NCI-H1048 (cell line): ENCODE results near the gene RFPL4A.
"Not testable (repeated sequence)": the region's sequence is repeated elsewhere in the genome, so short reads cannot be mapped to it uniquely, and the experiment has no call there.

Experiments used
- DNase-seq: peaks from one replicate; lab custom pipeline; 2025; lab: John Stamatoyannopoulos, UW

The RFPL4A gene

DNA sequence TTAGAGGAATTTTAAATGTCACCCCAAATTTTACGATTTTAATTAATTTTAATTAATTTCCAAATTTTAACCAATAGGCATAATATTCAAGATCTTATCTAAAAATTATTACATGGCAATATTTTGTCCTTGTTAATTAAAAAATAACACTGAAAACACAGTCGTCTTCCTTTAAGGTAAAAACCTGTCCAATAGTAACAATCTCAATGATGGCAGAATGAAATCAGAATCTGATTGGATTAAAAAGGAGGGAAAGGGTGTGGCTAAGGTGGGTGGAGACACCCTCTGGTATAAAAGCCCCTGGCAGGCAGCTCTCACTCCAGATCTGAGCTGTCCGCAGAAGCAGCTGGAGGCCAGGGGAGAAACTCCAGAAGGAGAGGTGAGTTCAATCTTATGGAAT is at the start of gene RFPL4A:
Gene RFPL4A, plus strand, starts transcription at position 301 of the 400 bp plus-strand sequence. CDS start 2,704 bp downstream, outside the sequence.
- not testable (repeated sequence) for DNase-seq

DNA sequence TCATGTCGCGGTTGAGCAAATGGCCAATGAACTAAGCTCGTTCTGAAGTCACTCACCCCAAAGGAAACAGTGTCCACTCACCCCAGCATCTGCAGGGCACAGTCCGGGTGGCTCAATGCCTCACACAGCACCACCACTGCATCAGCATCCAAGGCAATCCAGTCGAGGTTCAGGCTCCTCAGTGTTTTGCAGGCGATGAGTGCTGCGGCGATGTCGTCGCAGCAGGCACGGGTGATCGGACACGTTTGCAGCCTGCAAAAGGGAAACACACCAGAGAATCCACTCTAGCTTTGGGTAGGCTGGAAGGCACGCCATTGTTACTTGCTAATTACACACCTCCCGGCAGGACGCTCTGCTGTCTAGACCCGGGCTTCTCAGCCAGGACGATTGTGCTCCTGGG is 47.2 kb upstream of the RFPL4A start:
- no peak for DNase-seq

GRCh38 chr19:55712804-55713631 is 45.9 kb upstream of the RFPL4A start:
- no peak for DNase-seq

GRCh38 chr19:55716531-55716930 is 42.4 kb upstream of the RFPL4A start:
- no peak for DNase-seq

- DNase-seq = no peak
Observed at GRCh38 chr19:55717251-55717650, 41.6 kb upstream of the RFPL4A start.

- not testable (repeated sequence) for DNase-seq
Observed at GRCh38 chr19:55717879-55718711, 40.8 kb upstream of the RFPL4A start.

DNA sequence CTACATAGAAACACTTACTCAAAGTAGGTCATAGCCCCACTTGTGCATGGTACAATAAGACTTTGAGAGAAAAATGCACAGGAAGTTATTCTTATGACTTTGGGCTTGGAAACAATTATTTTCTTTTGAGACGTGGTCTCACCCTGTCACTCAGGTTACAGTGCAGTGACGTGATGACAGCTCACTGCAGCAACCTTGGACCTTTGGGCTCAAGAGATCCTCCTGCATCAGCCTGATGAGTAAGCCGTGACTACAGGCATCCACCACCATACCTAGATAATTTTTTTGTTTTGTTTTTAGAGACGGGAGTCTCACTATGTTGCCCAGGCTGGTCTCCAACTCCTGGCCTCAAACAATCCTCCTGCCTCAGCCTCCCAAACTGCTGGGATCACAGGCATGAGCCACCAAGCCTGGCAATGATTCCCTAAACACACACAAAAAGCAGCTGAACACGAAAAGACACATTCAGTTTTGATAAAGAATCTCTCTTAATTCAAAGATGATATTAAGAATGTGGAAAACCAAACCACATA is 38.6 kb upstream of the RFPL4A start:
- no peak for DNase-seq

GRCh38 chr19:55720801-55721200 is 38.1 kb upstream of the RFPL4A start:
- DNase-seq = no peak

DNA sequence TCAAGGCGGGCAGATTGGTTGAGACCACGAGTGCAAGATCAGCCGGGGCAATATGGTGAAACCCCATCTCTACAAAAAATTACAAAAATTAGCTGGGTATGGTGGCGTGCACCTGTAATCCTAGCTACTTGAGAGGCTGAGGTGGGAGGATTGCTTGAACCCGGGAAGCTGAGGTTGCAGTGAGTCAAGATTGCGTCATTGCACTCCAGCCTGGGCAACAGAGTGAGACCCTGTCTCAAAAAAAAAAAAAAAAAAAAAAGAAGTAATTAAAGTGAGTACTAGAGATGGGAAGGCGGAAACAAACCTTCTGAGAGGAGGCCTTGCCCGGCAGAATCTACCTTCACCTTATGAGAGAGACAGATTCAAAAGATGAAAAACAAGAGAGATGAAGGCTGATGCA is 35.4 kb upstream of the RFPL4A start:
- no peak for DNase-seq

DNA sequence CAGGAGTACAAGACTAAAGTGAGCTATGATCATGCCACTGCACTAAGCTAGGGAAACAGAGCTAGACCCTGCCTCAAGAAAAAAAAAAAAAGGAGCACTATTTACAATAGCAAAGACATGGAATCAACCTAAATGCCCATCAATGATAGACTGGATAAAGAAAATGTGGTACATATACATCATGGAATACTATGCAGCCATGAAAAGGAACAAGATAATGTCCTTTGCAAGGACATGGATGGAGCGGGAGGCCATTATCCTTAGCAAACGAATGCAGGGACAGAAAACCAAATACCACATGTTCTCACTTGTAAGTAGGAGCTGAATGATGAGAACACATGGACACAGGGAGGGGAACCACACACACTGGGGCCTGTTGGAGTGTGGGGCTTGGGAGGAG is 28.5 kb upstream of the RFPL4A start:
- not testable (repeated sequence) for DNase-seq

DNA sequence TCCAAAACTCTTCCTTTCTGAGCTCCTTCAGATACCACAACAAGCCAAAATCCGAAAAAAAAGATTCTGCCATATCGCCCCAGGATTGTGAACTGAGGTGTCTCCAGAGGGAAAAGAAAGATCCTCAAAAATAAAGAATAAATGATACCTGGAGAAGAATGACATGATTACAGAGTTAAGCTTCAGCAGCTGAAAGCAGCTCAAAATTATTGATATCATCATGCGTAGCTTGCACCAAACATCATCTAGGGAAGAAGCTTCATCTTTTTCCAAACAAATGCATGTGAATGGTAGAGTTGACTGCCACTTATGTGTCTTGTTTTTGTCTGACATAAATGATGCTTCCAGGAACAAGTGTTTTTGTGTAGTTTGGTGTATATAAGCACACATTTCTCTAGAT is 20.6 kb upstream of the RFPL4A start, which contains the start of gene NLRP9:
Gene NLRP9, minus strand, starts transcription at position 101 of the 400 bp plus-strand sequence. Its CDS starts 28 bp downstream, at position 73.
- DNase-seq = no peak

DNA sequence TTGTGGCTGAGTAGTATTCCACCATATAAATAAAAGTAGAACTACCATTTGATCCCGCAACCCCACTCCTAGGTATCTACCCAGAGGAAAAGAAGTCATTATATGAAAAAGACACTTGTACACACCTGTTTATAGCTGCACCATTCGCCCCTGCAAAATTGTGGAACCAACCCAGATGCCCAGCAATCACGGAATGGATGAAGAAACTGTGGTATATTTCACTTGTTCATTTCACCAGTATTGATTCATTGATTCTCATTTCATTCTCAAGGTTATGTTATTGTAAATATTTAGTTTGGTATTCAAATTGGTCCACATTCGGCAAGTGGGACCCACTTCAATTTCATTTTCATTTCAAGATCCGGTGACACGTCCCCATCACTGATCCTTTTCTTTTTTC is 8.2 kb upstream of the RFPL4A start:
- DNase-seq = no peak

DNA sequence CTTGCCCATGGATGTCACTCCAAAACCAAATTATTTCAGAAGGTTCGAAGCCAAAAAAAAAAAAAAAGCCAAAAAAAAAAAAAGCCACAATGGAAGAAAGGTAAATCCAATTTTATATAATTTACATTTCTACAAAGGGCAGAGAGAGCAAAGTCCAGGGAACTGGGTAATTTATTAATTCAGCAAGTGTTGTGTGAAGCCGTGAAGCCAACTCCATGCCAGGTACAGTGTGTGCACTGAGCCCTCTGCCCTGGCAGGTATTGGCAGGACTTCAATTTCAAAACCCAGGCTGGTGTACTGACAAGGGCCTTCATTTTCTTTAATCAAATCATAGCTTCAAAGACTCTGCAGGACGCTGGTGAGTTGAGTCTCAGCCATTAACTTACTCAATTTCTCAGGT is 5.5 kb upstream of the RFPL4A start:
- no peak for DNase-seq

- DNase-seq = not testable (repeated sequence)
Observed at GRCh38 chr19:55756808-55757207, 2.1 kb upstream of the RFPL4A start.

DNA sequence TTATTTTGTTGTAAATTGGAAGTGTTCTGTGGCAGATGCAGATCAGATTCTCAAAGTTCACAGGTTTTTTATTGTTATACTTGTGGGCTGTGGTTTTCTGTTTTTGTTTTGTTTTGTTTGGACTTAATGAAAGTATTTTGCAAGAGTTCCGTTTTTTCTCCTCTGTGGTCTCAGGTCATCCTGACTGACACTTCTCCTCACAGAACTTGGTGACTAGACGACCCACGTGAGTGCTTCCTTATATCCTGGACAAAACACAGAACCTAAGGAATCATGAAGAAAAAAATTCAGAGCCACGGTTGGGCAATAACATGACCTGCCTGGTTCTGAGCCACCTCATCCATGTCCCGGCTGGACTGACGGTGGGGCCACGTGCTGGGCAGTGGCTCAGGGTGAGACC is 7.6 kb downstream of the RFPL4A start:
- no peak for DNase-seq

- DNase-seq = not testable (repeated sequence)
Observed at GRCh38 chr19:55768818-55769217, 9.9 kb downstream of the RFPL4A start, which contains the start of gene RFPL4AL1. Gene RFPL4AL1 (plus strand): TSS chr19:55769118. CDS start chr19:55771805, 2,687 bp downstream.

DNA sequence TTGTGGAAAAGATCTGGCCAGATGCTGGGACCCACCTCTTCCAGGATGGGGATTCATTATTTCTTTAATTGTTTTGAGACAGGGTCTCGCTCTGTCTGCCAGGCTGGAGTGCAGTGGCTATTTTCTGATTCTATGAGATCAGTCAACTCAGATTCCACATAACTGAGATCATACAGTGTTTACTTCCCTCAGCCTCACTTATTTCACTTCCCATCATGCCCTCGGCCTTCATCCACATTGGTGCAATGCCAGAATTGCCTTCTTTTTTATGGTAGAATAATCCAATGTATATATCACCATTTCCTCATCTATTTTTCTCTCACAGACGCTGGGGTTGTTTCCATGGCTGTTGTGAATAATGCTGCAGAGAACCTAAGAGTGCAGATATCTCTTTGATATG is 10.7 kb downstream of the RFPL4A start:
- DNase-seq = not testable (repeated sequence)

DNA sequence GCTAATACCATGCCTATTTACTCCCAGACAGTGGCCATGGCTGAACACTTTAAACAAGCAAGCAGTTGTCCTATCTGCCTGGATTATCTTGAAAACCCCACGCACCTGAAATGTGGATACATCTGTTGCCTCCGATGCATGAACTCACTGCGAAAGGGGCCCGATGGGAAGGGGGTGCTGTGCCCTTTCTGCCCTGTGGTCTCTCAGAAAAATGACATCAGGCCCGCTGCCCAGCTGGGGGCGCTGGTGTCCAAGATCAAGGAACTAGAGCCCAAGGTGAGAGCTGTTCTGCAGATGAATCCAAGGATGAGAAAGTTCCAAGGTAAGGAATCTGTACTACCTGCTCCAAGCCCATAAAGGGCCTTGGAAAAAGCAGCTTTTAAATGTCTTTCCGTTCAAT is 18.6 kb downstream of the RFPL4A start:
- DNase-seq = no peak

DNA sequence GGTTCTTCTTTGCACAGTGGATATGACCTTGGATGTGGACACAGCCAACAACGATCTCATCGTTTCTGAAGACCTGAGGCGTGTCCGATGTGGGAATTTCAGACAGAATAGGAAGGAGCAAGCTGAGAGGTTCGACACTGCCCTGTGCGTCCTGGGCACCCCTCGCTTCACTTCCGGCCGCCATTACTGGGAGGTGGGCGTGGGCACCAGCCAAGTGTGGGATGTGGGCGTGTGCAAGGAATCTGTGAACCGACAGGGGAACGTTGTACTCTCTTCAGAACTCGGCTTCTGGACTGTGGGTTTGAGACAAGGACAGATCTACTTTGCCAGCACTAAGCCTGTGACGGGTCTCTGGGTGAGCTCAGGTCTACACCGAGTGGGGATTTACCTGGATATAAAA is 19.4 kb downstream of the RFPL4A start:
- no peak for DNase-seq

- DNase-seq = no peak
Observed at GRCh38 chr19:55781112-55781511, 22.2 kb downstream of the RFPL4A start.

DNA sequence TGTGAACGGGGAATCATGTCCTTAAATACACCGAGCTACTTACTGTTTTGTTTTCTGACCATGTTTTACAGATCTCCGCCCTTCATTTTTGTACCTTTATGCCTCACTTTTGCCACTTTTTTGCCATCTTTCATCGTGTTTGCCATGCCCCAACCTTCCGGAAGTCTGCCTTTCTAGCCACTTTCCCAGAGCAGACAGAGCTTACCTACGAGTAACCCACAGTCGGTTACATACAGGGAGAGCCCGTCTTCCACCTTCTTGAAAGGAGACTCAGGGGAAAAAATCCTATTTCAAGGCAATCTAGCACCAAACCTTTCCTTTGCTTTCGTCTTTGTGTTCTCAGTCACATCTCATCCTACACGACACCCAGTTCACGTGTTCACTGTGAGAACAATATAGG is 36.1 kb downstream of the RFPL4A start:
- no peak for DNase-seq

DNA sequence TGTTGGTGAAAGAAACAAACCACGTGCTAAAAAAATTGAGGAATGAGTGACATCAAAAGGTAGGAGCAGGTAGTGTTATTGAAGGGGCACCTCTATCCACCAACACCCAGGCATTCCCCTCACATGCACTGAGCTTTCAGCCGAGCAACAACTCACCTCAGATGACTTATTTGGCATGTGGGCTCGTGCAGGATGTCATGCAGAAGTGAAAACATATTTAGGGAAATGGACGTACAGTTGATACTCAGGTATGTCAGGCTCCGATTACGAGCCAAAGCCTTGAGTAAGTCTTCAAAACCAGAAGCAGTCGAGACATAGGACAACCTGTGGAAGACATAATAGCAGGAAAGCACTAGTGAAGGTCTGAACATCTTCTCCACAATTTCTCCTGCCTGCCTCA is 42.5 kb downstream of the RFPL4A start:
- DNase-seq = no peak

DNA sequence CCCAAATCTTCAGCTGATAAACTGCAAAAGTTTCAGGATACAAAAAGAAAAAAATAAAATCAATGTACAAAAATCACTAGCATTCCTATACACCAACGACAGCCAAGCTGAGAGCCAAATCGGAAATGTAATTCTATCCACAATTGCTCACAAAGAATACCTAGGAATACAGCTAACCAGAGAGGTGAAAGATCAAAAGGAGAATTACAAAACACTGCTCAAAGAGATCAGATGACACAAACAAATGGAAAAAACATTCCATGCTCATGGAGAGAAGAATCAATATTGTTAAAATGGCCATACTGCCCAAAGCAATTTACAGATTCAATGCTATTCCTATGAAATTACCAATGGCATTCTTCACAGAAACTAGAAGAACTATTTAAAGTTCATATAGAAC is 43.4 kb downstream of the RFPL4A start:
- DNase-seq = no peak
